ENCODE results near the gene COQ9. TPM values are rescaled to one million over a fixed set of nuclear protein-coding genes. Genes with fewer than 3 reads are reported as not detected.

The COQ9 gene
- total RNA-seq, 1 experiment from 2014 or later = 77.7 TPM

- Mint-ChIP-seq H3K4me3 (ENCODE audit: low read depth, unreplicated experiment) (no peak overlapping the region), H3K27ac (ENCODE audit: unreplicated experiment) (no peak overlapping the region), H3K36me3 (ENCODE audit: insufficient read depth, unreplicated experiment) (peaks cover 18% of the 10 kb centered on the region), H3K9me3 (ENCODE audit: low read depth, unreplicated experiment) (no peaks in the 10 kb centered on the region), H3K4me1 (ENCODE audit: low read depth, unreplicated experiment) (peaks cover 35% of the 10 kb centered on the region), H3K27me3 (ENCODE audit: unreplicated experiment) (no peaks in the 10 kb centered on the region)
- no TSS peak for BruUV-seq (replicated peaks)
- TF ChIP-seq, protein P1, sequence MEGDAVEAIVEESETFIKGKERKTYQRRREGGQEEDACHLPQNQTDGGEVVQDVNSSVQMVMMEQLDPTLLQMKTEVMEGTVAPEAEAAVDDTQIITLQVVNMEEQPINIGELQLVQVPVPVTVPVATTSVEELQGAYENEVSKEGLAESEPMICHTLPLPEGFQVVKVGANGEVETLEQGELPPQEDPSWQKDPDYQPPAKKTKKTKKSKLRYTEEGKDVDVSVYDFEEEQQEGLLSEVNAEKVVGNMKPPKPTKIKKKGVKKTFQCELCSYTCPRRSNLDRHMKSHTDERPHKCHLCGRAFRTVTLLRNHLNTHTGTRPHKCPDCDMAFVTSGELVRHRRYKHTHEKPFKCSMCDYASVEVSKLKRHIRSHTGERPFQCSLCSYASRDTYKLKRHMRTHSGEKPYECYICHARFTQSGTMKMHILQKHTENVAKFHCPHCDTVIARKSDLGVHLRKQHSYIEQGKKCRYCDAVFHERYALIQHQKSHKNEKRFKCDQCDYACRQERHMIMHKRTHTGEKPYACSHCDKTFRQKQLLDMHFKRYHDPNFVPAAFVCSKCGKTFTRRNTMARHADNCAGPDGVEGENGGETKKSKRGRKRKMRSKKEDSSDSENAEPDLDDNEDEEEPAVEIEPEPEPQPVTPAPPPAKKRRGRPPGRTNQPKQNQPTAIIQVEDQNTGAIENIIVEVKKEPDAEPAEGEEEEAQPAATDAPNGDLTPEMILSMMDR (IDR thresholded peaks at IDR 0.05; ENCODE audit: unreplicated experiment) = peak; percentile 26
- DNase-seq = peak; percentile 43
- intact Hi-C loops (cut with micrococcal nuclease; ENCODE audit: unreplicated experiment) = no loop called here
- CTCF ChIA-PET = interaction anchor here (0.6 kb wide), 1 partner anchor 36 kb away, joined by 4 read pairs; no protein-coding TSS in a partner anchor
Measured at GRCh38 chr16:57475711-57476339, 28.5 kb downstream of the COQ9 start.

GRCh38 chr16:57476546-57477410 is 29.5 kb downstream of the COQ9 start:
- peaks cover 35% of the 10 kb centered on the region for H3K4me1 Mint-ChIP-seq (ENCODE audit: low read depth, unreplicated experiment)
- DNase-seq = no peak
- no TSS peak for BruUV-seq (replicated peaks)
- TF ChIP-seq, protein P1 (IDR thresholded peaks at IDR 0.05; ENCODE audit: unreplicated experiment) = no peak
- H3K4me3 Mint-ChIP-seq (ENCODE audit: low read depth, unreplicated experiment) = no peak overlapping the region
- CTCF ChIA-PET = no interaction called here
- H3K9me3 Mint-ChIP-seq (ENCODE audit: low read depth, unreplicated experiment) = no peaks in the 10 kb centered on the region
- no peaks in the 10 kb centered on the region for H3K27me3 Mint-ChIP-seq (ENCODE audit: unreplicated experiment)
- peaks cover 17% of the 10 kb centered on the region for H3K36me3 Mint-ChIP-seq (ENCODE audit: insufficient read depth, unreplicated experiment)
- intact Hi-C loops (cut with micrococcal nuclease; ENCODE audit: unreplicated experiment) = no loop called here
- H3K27ac Mint-ChIP-seq (ENCODE audit: unreplicated experiment) = peak overlapping the region; percentile 24

- H3K36me3 Mint-ChIP-seq (ENCODE audit: insufficient read depth, unreplicated experiment) = peaks cover 8% of the 10 kb centered on the region
- DNase-seq = no peak
- CTCF ChIA-PET = no interaction called here
- TF ChIP-seq, protein P1 (IDR thresholded peaks at IDR 0.05; ENCODE audit: unreplicated experiment) = no peak
- peak overlapping the region; percentile 24 for H3K27ac Mint-ChIP-seq (ENCODE audit: unreplicated experiment)
- H3K27me3 Mint-ChIP-seq (ENCODE audit: unreplicated experiment) = no peaks in the 10 kb centered on the region
- no peak overlapping the region for H3K4me3 Mint-ChIP-seq (ENCODE audit: low read depth, unreplicated experiment)
- no TSS peak for BruUV-seq (replicated peaks)
- H3K9me3 Mint-ChIP-seq (ENCODE audit: low read depth, unreplicated experiment) = no peaks in the 10 kb centered on the region
- intact Hi-C loops (cut with micrococcal nuclease; ENCODE audit: unreplicated experiment) = no loop called here
- peaks cover 27% of the 10 kb centered on the region for H3K4me1 Mint-ChIP-seq (ENCODE audit: low read depth, unreplicated experiment)
Measured at GRCh38 chr16:57477531-57478202, 30.4 kb downstream of the COQ9 start.

DNA sequence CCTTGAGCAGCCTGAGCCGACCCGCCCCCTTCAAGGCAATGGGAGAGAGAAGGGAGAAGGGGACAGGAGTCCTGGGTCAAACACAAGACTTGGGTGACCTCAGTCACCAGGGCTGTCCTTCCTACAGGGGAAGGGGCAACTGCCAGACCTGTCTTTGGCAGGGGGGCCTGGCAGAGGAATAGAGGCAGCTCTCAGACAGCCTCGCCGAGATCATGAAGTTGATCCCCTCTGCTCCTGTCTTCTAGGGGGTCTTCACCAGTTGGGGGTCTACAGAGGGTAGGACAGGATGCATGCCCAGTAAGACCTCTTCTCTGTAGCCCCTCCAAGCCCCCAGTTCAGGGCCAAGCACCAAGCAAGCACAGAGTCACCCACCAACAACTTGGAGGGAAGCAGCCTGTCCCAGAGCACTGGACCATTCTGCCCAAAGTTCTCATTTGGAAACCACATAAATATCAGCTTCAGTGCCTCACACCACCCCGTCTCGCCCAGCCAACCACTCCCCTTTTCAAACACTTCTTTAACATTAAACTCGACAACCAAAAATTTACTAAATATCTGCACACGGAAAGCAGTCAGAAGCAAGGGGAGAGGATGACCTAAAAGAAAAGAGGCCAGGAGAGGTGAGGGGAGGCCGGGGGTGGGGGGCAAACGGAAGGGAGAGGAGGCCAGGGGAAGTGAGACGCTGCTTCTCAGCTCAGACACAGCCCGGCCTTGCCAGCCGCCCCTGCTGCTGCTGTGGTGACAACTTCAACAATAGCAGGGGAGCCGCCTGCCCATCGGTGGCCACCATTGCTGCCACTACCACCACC is 31.3 kb downstream of the COQ9 start:
- no peak for DNase-seq
- no peak overlapping the region for H3K4me3 Mint-ChIP-seq (ENCODE audit: low read depth, unreplicated experiment)
- no peaks in the 10 kb centered on the region for H3K27me3 Mint-ChIP-seq (ENCODE audit: unreplicated experiment)
- H3K4me1 Mint-ChIP-seq (ENCODE audit: low read depth, unreplicated experiment) = peaks cover 24% of the 10 kb centered on the region
- H3K36me3 Mint-ChIP-seq (ENCODE audit: insufficient read depth, unreplicated experiment) = peaks cover 5% of the 10 kb centered on the region
- CTCF ChIA-PET = interaction anchor here (0.6 to 1.7 kb wide), 2 partner anchors 16 to 411 kb away, joined by 4 to 5 read pairs; partner anchors contain the start of gene POLR2C
- BruUV-seq (replicated peaks) = no TSS peak
- TF ChIP-seq, protein P1 (IDR thresholded peaks at IDR 0.05; ENCODE audit: unreplicated experiment) = no peak
- peak overlapping the region; percentile 42 for H3K27ac Mint-ChIP-seq (ENCODE audit: unreplicated experiment)
- intact Hi-C loops (cut with micrococcal nuclease; ENCODE audit: unreplicated experiment) = no loop called here
- no peaks in the 10 kb centered on the region for H3K9me3 Mint-ChIP-seq (ENCODE audit: low read depth, unreplicated experiment)
